ENCODE measurements around the gene PDIA6.

PDIA6 gene

GRCh38 chr2:10777842-10778723 lies 34.5 kb downstream of the PDIA6 start:
- H3K27ac ChIP-seq, result no peak overlapping the region
- TF ChIP-seq ZFX (IDR thresholded peaks at IDR 0.05) (no peak), CTCF (conservative IDR thresholded peaks at IDR 0.05) (no peak)

DNA sequence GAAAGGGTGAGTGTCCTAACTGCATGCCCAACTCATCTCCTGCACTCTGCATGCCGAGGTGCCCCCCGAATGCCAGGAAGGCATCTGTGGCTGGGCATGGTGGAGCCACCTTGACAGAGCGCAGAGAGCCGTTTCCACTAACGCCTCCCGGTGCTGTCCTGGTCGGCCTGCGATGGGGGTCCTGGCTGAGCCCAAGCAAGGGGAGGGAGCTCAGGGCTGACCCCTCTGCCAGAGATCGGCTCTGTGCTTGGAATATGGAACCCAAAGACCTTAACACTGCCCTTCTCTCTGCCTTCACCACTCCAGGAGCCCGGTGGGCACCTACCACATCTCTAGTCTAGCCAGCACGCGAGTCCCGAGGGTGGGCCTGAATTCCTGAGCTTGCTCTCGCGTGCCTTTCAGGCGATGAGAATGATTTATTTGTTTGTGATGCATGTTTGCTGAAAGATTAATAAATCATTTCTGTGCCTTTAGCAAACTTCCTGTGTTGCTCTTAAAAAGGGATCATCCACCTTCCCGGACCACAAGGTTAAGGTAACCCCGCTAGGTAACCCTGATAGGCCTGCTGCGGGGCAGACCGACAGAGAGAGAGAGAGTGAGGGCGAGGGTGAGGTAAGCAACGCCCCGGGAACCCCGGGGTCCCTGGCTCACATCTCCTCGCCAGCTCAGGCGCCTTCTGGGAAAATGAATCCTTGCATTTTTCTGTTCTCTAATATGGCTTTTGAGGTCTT lies 35.3 kb downstream of the PDIA6 start:
- TF ChIP-seq CTCF (conservative IDR thresholded peaks at IDR 0.05) (no peak), ZFX (IDR thresholded peaks at IDR 0.05) (no peak)

GRCh38 chr2:10776231-10776977 lies 36.2 kb downstream of the PDIA6 start:
- TF ChIP-seq CTCF (conservative IDR thresholded peaks at IDR 0.05) (no peak), ZFX (IDR thresholded peaks at IDR 0.05) (no peak)
- H3K27ac ChIP-seq, result no peak overlapping the region

More for the DNA sequence above, 35.3 kb downstream of the PDIA6 start:
- H3K27ac ChIP-seq, result no peak overlapping the region

DNA sequence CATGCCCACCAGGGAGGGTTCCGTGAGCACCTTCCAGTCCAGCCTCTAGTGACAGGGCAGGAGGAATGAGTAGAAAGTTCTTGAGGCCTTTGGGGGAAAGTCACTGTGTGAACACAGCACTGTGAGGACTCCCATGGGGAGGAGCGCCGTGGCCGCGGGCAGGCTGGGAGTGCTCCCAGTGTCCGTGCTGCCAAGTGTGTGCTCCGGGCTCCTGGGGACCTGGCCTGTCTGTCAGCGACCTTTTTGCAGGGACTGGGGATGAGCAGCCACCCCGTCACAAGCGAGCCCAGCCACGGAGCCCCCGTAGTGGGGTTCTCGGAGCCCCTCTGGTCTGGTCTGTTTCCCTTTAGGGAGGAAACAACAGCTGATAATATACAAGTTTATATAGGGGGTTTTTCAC lies 36.8 kb downstream of the PDIA6 start:
- TF ChIP-seq ZFX (IDR thresholded peaks at IDR 0.05), result no peak
- TF ChIP-seq CTCF (conservative IDR thresholded peaks at IDR 0.05), result no peak
- H3K27ac ChIP-seq, result no peak overlapping the region

GRCh38 chr2:10775021-10775780 lies 37.4 kb downstream of the PDIA6 start:
- TF ChIP-seq ZFX (IDR thresholded peaks at IDR 0.05), result no peak
- no peak for TF ChIP-seq CTCF (conservative IDR thresholded peaks at IDR 0.05)
- no peak overlapping the region for H3K27ac ChIP-seq

DNA sequence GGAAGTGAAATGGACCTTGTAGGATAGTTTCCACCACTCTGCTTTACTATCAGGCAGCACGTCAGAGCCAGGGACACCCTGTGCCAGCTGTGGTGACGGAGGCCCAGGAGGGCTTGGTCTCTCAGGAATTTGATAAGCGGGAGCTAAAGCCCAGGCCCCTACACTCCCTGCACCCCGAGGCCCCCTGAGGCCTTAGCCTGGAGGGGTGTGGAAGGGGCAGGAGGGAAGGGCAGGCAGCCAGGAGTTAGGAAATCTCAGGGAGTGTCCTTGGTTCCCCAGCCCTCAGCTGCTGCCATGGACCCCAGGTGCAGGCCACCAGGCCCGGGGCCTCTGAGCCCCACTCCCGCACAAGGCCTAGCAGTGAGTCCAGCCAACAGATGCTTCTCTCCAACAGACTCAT lies 38.2 kb downstream of the PDIA6 start:
- H3K27ac ChIP-seq, result no peak overlapping the region
- no peak for TF ChIP-seq CTCF (conservative IDR thresholded peaks at IDR 0.05)
- TF ChIP-seq ZFX (IDR thresholded peaks at IDR 0.05), result no peak
